Neural cell (in vitro differentiated cells): ENCODE measurements around the gene EMILIN2. TPM values are rescaled to one million over a fixed set of nuclear protein-coding genes. Genes with fewer than 3 reads are reported as not detected.

Experiments used
- H2AFZ ChIP-seq: fragments of 200-600, 300-800 bp; sonication (generic), shearing (Covaris generic); 2 replicates; pipeline ENCODE4 v1.6.0; 2014; ENCODE audit warnings: low read depth, mild to moderate bottlenecking, antibody characterized with exemption, low read length, moderate library complexity
- H3F3A ChIP-seq: fragments of 200-600 bp; shearing (Covaris generic); 2 replicates; pipeline ENCODE4 v1.6.1; 2016; ENCODE audit warnings: mild to moderate bottlenecking, moderate library complexity, mixed read lengths, antibody characterized with exemption, low read length; ENCODE audit not compliant: insufficient read depth, poor library complexity, severe bottlenecking
- H3K27ac ChIP-seq: fragments of 200-600, 300-800 bp; sonication (generic), shearing (Covaris generic); 2 replicates; pipeline ENCODE4 v1.5.1; 2014; ENCODE audit warnings: mild to moderate bottlenecking, low read length, moderate library complexity
- H3K27me3 ChIP-seq: fragments of 300-800, 200-600 bp; sonication (generic), shearing (Covaris generic); 2 replicates; pipeline ENCODE4 v1.6.0; 2014; ENCODE audit warnings: mild to moderate bottlenecking, low read depth, low read length, moderate library complexity; ENCODE audit not compliant: insufficient read depth
- H3K36me3 ChIP-seq: fragments of 300-800, 200-600 bp; sonication (generic), shearing (Covaris generic); 2 replicates; pipeline ENCODE4 v1.5.1; 2014; ENCODE audit warnings: mild to moderate bottlenecking, antibody characterized with exemption, low read length, moderate library complexity; ENCODE audit not compliant: insufficient read depth
- H3K4me2 ChIP-seq: fragments of 300-800, 200-600 bp; sonication (generic), shearing (Covaris generic); 2 replicates; pipeline ENCODE4 v1.6.0; 2014; ENCODE audit warnings: mild to moderate bottlenecking, low read length
- H3K4me3 ChIP-seq: fragments of 300-800, 200-600 bp; sonication (generic), shearing (Covaris generic); 2 replicates; pipeline ENCODE4 v1.5.1; 2014; ENCODE audit warnings: mild to moderate bottlenecking, low read length, moderate library complexity
- H3K79me2 ChIP-seq: fragments of 200-600 bp; shearing (Covaris generic); replicated peaks from 2 replicates; pipeline ENCODE4 v1.6.0; 2014; ENCODE audit warnings: mild to moderate bottlenecking, low read length, moderate library complexity; ENCODE audit not compliant: insufficient read depth
- H3K9ac ChIP-seq: fragments of 300-800, 200-600 bp; sonication (generic), shearing (Covaris generic); 2 replicates; pipeline ENCODE4 v1.6.1; 2016; ENCODE audit warnings: mild to moderate bottlenecking, low read length, mixed read lengths
- H3K9me2 ChIP-seq: fragments of 200-600 bp; shearing (Covaris generic); 2 replicates; pipeline ENCODE4 v1.6.1; 2016; ENCODE audit warnings: mild to moderate bottlenecking, low read length, mixed read lengths; ENCODE audit not compliant: insufficient read depth
- H3K9me3 ChIP-seq: fragments of 200-600, 300-800 bp; sonication (generic), shearing (Covaris generic); 2 replicates; pipeline ENCODE4 v1.6.1; 2016; ENCODE audit warnings: mild to moderate bottlenecking, mixed run types, low read length, moderate library complexity, mixed read lengths
- H4K20me1 ChIP-seq: fragments of 200-600 bp; shearing (Covaris generic); 2 replicates; pipeline ENCODE4 v1.6.1; 2016; ENCODE audit warnings: mild to moderate bottlenecking, mixed run types; ENCODE audit not compliant: insufficient read depth
- CTCF ChIP-seq: fragments of 450-650 bp; IDR thresholded peaks from 2 replicates; pipeline ENCODE4 v1.5.1; 2014; ENCODE audit warnings: antibody characterized with exemption, mild to moderate bottlenecking, moderate library complexity; ENCODE audit not compliant: poor library complexity, severe bottlenecking
- EP300 ChIP-seq: fragments of 450-650 bp; conservative IDR thresholded peaks from 2 replicates; pipeline ENCODE4 v1.6.1; 2014; ENCODE audit warnings: antibody characterized with exemption, mild to moderate bottlenecking, moderate library complexity; ENCODE audit not compliant: poor library complexity, severe bottlenecking
- EZH2 ChIP-seq: fragments of 200-600, 300-800 bp; shearing (Covaris generic), sonication (generic); IDR thresholded peaks from 2 replicates; pipeline ENCODE4 v1.6.1; 2014; ENCODE audit warnings: antibody characterized with exemption, low read length, borderline replicate concordance, mild to moderate bottlenecking; ENCODE audit not compliant: insufficient read depth, poor library complexity, severe bottlenecking
- MXI1 ChIP-seq: fragments of 450-650 bp; conservative IDR thresholded peaks from 2 replicates; pipeline ENCODE4 v1.6.1; 2014; ENCODE audit warnings: antibody characterized with exemption, mild to moderate bottlenecking; ENCODE audit not compliant: poor library complexity, severe bottlenecking
- POLR2AphosphoS5 ChIP-seq: IDR thresholded peaks from 2 replicates; pipeline ENCODE4 v1.6.1; 2012
- RAD21 ChIP-seq: fragments of 450-650 bp; conservative IDR thresholded peaks from 2 replicates; pipeline ENCODE4 v1.6.1; 2014; ENCODE audit warnings: antibody characterized with exemption, mild to moderate bottlenecking, moderate library complexity
- SMC3 ChIP-seq: fragments of 450-650 bp; conservative IDR thresholded peaks from 2 replicates; pipeline ENCODE4 v1.6.1; 2014; ENCODE audit warnings: antibody characterized with exemption, mild to moderate bottlenecking, moderate library complexity; ENCODE audit not compliant: poor library complexity
- TAF1 ChIP-seq: IDR thresholded peaks from 2 replicates; pipeline ENCODE4 v1.6.1; 2012; ENCODE audit warnings: low read depth
- polyA plus RNA-seq: library from polyadenylated mRNA; depleted of rRNA; stranded (reverse); fragments of >200 nt; gene quantifications from 2 replicates; pipeline ENCODE4 v1.2.3, GENCODE V29; 2014
- TF ChIP-seq, protein P1 (sequence below): IDR thresholded peaks from 2 replicates; pipeline ENCODE4 v1.6.1; 2012; ENCODE audit warnings: borderline replicate concordance

The EMILIN2 gene
- polyA plus RNA-seq, 1 donor from 2014 or later, result not detected

DNA sequence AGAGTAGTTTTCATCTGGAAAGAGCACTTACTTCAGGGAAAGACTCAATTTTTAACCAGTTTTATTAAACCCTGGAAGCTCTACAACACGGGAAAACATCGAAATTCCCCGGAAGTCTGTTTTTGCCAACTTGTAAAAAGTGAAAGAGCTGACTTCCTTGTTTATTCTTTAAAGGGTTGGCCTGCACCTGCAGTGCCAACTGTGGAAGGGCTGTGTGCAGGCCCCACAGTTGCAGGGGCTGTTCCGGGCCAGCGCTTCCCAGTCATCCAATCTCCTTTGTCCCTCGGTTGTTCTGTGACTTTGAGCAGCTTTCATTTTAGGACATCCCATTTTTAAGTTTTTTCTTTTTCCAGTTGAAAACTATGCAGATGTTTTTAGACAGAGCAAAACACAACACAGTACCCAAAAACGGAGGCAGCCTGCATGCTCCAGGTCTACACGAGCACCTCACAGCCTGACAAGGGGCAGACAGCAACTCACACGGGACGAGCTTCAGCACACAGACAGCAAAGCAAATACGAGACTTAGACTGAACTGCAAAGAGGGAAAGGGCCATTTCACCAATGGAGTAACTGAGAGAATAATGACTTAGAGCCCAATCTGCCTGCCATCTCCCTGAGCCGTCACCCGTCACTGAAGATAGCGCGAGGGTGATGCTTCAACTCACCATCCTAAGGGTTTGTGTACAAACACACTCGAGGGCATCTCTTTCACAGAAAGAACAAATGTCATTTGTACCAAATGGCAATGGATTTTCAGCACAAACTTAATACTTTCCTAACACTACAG is 70.6 kb downstream of the EMILIN2 start:
- Histone ChIP-seq H3K27ac (no peak overlapping the region), H3K9ac (no peak overlapping the region), H3K9me3 (no peaks in the 10 kb centered on the region), H3K36me3 (no peaks in the 10 kb centered on the region), H3F3A (no peaks in the 10 kb centered on the region), H4K20me1 (no peaks in the 10 kb centered on the region), H3K79me2 (no peaks in the 10 kb centered on the region), H2AFZ (no peak overlapping the region), H3K4me3 (no peak overlapping the region), H3K9me2 (no peaks in the 10 kb centered on the region), H3K4me2 (no peak overlapping the region), H3K27me3 (no peaks in the 10 kb centered on the region)
- TF ChIP-seq RAD21 (no peak), CTCF (no peak)

DNA sequence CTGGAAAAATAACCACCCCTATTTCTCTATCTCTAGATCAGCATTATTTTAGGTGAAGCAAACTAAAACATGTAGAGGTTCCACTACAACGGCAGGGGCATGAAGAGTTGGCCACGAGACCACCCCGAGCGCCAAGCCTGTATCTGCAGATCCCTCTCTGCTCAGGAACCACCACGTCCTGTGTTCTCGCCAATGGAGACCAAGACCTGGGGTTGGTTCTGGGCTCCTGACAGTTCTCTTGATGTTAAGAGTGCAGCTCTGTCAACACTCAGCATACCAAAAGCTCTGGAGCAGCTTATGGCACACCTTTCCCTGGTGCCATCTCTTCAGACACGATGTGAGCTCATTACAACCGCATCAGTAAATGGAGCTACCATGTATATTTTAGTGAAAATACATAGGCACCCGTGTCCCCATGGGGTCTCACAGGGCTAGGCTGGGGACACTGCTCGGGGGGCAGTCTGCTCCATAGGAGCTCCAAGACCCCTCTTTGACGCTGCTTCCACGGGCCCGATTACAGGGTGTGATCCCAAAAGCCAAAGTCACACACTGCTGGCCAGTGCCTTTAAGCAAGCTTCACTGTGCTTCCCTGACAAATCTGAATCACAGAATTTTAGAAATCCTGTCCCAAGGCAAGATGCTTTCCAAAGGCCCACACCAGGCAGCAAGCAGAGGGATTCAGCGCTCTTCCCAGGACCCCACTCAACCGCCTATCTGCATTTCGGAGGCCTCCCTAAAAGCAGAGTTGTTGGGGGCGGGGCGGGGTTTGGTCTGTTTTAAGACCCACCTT is 72.2 kb downstream of the EMILIN2 start:
- no peak overlapping the region for H3K4me3 ChIP-seq
- H4K20me1 ChIP-seq, result no peaks in the 10 kb centered on the region
- H3K27ac ChIP-seq, result no peak overlapping the region
- no peaks in the 10 kb centered on the region for H3K36me3 ChIP-seq
- H3K4me2 ChIP-seq, result no peak overlapping the region
- H3K9me2 ChIP-seq, result no peaks in the 10 kb centered on the region
- H3K9ac ChIP-seq, result no peak overlapping the region
- H3F3A ChIP-seq, result no peaks in the 10 kb centered on the region
- H3K9me3 ChIP-seq, result no peaks in the 10 kb centered on the region
- TF ChIP-seq MXI1, result no peak
- TF ChIP-seq, protein P1, sequence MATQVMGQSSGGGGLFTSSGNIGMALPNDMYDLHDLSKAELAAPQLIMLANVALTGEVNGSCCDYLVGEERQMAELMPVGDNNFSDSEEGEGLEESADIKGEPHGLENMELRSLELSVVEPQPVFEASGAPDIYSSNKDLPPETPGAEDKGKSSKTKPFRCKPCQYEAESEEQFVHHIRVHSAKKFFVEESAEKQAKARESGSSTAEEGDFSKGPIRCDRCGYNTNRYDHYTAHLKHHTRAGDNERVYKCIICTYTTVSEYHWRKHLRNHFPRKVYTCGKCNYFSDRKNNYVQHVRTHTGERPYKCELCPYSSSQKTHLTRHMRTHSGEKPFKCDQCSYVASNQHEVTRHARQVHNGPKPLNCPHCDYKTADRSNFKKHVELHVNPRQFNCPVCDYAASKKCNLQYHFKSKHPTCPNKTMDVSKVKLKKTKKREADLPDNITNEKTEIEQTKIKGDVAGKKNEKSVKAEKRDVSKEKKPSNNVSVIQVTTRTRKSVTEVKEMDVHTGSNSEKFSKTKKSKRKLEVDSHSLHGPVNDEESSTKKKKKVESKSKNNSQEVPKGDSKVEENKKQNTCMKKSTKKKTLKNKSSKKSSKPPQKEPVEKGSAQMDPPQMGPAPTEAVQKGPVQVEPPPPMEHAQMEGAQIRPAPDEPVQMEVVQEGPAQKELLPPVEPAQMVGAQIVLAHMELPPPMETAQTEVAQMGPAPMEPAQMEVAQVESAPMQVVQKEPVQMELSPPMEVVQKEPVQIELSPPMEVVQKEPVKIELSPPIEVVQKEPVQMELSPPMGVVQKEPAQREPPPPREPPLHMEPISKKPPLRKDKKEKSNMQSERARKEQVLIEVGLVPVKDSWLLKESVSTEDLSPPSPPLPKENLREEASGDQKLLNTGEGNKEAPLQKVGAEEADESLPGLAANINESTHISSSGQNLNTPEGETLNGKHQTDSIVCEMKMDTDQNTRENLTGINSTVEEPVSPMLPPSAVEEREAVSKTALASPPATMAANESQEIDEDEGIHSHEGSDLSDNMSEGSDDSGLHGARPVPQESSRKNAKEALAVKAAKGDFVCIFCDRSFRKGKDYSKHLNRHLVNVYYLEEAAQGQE, result no peak
- no peak for TF ChIP-seq SMC3
- no peak for TF ChIP-seq EP300
- no peak for TF ChIP-seq EZH2
- TF ChIP-seq POLR2AphosphoS5, result no peak
- no peak for TF ChIP-seq TAF1
- no peak for TF ChIP-seq RAD21
- no peak for TF ChIP-seq CTCF
- no peaks in the 10 kb centered on the region for H3K27me3 ChIP-seq
- no peak overlapping the region for H2AFZ ChIP-seq
- no peaks in the 10 kb centered on the region for H3K79me2 ChIP-seq
